Stimulated activated CD4-positive, alpha-beta T cell treated with anti-CD3 and anti-CD28 coated beads, Interleukin-4, amount 100 ng/mL, for 48 hours (primary cell): ENCODE data around the gene GIMAP2.
"Not testable (repeated sequence)": the region's sequence is repeated elsewhere in the genome, so short reads cannot be mapped to it uniquely, and the experiment has no call there.

Experiments used
- DNase-seq, 2 donors: peaks; one replicate each; pipeline ENCODE4 v3.0.0-alpha.2; 2020; ENCODE audit warnings: low read depth in 2 of 2

GIMAP2 gene

DNA sequence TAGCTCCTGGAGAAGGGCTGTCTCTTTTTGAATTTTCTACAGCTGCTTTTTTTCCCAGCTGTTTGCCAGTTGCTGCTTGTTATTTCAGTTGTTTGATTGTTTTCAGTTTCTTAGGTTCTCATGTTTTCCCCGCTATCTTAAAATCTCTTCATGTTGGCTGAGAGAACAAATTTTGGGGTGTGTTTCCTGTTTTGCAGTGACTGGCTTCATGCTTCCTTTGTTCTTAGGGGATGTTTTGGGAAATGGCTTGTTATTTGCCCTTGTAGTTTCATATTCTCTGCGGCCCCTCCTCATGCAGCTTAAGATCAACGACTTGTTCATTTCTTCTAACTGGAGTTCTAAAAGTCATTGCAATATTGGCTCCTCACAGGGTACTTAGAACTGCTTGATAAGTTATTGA lies 8.7 kb upstream of the GIMAP2 start:
- DNase-seq = not testable (repeated sequence)

- DNase-seq = peak; percentile 36 to 47
Measured at GRCh38 chr7:150678601-150679000, 6.9 kb upstream of the GIMAP2 start.

DNA sequence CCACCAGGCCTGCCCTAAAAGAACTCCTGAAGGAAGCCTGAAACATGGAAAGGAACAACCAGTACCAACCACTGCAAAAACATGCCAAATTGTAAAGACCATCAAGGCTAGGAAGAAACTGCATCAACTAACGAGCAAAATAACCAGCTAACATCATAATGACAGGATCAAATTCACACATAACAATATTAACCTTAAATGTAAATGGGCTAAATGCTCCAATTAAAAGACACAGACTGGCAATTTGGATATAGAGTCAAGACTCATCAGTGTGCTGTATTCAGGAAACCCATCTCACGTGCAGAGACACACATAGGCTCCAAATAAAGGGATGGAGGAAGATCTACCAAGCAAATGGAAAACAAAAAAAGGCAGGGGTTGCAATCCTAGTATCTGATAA lies 5.1 kb upstream of the GIMAP2 start:
- DNase-seq = not testable (repeated sequence)

GRCh38 chr7:150686030-150686631 lies 625 bp downstream of the GIMAP2 start:
- DNase-seq = no peak

DNA sequence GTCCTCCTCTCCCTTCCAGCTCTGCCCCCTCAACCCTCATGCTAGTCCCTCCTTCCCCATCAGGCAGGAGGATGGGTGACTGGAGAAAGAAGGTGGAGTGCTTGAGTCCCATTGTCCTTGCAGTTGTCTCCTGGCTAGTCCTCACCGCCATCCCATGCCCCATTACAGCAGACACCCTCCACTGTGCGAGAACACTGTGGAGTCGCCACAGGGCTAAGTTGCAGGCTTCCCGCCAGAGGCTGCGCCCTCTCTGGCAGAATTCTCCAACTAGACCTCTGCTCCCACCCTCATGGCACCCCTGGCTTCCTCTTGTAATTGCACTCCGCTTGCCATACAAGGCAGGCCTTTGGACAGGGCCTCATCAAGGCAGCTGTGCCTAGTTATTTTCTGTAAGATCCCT lies 3.1 kb downstream of the GIMAP2 start:
- DNase-seq = no peak

DNA sequence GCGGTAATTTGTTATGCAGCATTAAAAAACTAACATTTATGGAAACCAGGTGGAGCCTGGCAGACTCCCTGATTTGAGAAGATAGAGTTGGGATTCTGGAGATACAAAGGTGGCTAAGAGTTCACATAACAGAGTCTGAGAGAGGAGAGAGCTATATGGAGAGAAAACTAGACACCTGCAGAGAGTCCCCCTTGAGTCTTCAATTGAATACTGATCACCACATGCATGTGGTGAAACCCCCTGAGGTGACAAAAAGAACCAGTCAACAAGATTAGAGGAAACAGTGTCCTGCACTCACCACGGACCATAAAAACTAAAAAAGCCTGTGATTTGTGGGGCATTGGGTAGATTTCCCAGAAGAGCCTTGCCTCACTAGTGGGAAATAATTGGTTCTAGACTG lies 10.1 kb downstream of the GIMAP2 start:
- DNase-seq = no peak

DNA sequence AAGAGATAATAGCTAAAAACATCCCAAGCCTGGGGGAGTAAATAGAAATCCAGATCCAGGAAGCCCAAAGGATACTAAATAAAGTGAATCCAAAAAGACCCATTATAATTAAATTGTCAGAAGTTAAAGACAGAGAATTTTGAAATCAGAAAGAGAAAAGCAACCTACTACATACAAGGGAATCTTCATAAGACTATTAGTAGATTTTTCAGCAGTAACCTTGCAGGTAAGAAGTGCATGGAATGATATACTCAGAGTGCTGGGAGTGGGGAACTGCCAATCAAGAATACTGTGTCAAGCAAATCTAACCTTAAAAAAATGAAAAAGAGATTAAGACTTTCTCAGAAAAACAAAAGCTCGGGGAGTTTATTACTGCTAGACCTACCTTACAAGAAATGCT lies 17.7 kb downstream of the GIMAP2 start:
- no peak for DNase-seq

GRCh38 chr7:150715293-150715692 lies 29.8 kb downstream of the GIMAP2 start:
- no peak for DNase-seq

- no peak for DNase-seq
Measured at GRCh38 chr7:150715738-150716137, 30.2 kb downstream of the GIMAP2 start.

DNA sequence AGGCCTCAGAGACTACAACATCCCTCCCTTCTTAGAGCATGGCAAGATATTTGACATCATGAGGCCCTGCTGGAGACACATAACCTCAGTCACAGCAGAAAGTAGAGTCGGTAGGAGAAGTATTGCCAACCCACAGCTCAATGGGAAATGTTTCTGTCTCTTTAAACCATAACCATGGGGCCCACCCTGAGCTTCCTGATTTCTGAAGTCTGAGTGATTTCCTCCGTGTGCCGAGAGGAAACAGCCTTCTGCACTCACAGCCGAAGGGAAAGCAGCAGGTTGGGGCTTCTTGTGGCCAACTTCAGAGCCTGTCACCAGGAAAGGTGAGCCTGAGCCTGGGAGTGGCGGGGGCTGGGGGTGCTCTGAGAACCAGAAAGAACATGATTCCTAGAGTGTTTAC lies 30.9 kb downstream of the GIMAP2 start, which contains the start of gene GIMAP1:
TSS of gene GIMAP1 (plus strand) at position 246 of the 400 bp plus-strand sequence. CDS start 2,435 bp downstream, outside the sequence.
- DNase-seq = no peak

DNA sequence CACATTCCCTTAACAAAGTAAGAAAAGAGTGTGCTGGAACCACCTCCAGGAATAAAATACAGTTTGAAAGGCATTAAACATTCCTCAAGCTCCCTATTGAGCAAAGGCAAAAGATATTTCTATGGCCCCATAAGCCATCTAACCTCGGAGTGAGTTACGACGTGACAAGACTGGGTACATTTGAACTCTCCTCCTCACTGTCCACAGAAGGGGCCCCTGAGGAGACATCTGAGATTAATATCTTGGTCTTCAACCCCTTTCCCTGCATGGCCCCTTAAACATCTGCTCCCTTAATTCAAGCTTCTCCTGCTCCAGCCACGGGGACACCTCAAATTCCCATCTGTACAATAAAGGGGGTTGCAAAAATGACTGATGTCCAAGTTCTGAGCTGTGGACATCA lies 31.4 kb downstream of the GIMAP2 start:
- DNase-seq = no peak

DNA sequence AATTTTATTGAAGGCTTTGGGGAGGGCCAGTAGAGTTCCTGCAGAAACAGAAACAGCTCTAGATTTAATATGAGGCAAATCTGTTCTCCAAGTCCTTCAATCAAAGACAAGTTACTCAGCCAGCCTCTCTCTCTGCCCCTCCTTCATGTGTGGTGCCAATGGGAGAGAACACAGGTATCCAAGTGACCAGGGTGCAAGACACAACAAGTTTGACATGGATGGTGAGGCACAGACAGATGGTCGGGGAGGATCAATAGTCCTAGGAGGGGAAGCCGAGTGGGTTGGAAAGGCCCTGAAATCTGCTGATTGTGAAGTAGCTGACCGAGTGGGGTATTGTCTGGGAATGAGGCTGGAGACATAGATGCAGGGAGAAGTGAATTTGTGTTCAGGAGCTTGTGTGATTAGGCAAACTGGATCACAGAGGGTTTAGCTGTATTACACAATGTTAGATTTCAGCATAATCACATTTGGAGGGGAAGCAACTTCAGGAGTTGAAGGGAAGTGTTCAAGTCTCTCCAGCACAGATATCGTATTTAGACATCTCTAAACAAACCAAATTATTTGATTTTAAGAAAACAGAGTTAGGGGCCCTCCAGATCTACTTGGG lies 32.4 kb downstream of the GIMAP2 start:
- DNase-seq = no peak

GRCh38 chr7:150719436-150719835 lies 33.9 kb downstream of the GIMAP2 start:
- no peak for DNase-seq

- DNase-seq = no peak
Measured at GRCh38 chr7:150719960-150720891, 34.7 kb downstream of the GIMAP2 start.

- DNase-seq = no peak
Measured at GRCh38 chr7:150721970-150722373, 36.5 kb downstream of the GIMAP2 start.

DNA sequence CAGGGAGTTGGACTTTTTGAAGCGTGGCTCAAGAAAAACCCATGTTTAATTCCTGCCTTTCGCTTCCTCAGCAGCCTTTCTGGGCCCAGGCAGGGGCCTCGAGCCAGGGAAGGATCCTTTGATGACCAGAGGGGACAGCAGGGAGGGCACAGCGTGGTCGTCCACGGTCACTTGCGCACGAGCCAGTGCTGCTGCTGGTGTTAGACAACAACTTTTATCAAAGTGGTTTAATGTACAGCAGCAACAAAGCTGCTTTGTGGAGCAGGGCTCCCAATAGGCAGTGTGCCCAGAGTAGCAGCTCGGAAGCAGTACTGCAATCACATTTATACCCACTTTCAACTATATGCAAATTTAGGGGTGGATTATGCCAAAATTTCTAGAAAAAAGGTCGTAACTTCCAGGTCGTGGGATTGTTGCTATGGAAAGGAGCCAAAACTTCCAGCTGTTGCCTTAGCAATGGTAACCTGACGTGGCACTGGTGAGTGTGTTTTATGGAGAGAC lies 37.0 kb downstream of the GIMAP2 start:
- DNase-seq = no peak

- DNase-seq = no peak
Measured at GRCh38 chr7:150723467-150723866, 38.0 kb downstream of the GIMAP2 start.

- DNase-seq = no peak
Measured at GRCh38 chr7:150727381-150727780, 41.9 kb downstream of the GIMAP2 start.

GRCh38 chr7:150728011-150728410 lies 42.5 kb downstream of the GIMAP2 start:
- DNase-seq = no peak

GRCh38 chr7:150728609-150729008 lies 43.1 kb downstream of the GIMAP2 start:
- DNase-seq = no peak

DNA sequence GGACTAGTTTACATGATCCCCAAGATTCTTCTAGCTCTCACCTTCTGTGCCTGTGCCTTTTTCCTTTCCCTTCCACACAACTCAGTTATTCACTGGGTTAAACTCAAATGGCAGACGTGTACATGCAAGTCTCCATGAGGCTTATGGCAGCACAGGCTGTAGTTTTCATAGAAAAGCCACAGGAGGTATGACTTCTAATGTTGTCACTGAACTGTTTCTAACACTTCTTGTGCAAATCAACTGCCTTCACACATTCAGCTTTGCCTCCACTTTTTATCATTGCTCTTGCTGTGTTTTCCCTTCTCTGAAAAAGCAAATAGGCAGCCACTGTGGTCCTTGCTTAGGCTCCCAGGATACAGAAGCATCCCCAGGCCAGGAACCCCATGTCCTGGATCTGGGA lies 46.4 kb downstream of the GIMAP2 start:
- no peak for DNase-seq

DNA sequence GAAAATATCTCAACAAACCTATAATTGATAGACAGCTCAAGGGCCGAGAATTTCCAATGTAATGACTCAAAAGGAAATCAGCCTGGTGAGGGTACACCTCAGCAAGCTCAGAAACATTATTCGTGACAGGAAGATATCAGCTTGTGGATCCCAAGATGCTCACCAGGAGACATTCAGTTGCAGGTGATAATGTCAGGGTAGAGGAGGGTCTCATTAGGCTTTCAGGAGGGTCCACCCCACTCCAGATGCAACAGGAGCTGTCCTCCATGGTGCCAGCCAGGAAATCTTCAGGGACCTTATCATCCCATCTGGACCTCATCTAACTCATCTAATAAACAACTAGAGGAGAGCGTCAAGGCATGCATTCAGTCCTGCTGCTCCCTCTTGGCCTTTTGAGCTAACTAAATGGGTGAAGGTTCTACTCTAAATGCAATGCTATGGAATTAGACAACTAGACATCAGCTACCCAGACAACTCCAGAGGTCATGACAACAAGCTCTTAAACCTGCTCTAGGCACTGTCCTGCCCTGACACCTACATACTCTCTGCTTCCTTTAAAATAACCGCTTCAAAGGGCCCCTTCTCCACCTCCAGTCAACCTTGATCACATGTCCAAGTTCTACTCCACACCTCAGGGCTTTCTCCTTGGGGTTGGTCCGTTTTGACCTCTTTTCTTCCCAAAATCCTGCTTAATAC lies 47.4 kb downstream of the GIMAP2 start:
- no peak for DNase-seq
